ENCODE results near the gene WNT3A. TPM values are rescaled to one million over a fixed set of nuclear protein-coding genes. Genes with fewer than 3 reads are reported as not detected.

The WNT3A gene
- polyA plus RNA-seq, 1 donor from 2014 or later, result not detected

Other genes with a start within 250 kb of the WNT3A start
- not detected for gene PRSS38, start 191.3 kb upstream of the WNT3A start, polyA plus RNA-seq
- not detected for gene WNT9A, start 59.1 kb upstream of the WNT3A start, polyA plus RNA-seq
- 428 TPM for gene ARF1, start 75.7 kb downstream of the WNT3A start, polyA plus RNA-seq
- 15.8 TPM for gene C1orf35, start 96.3 kb downstream of the WNT3A start, polyA plus RNA-seq
- gene MRPL55, start 102.3 kb downstream of the WNT3A start, polyA plus RNA-seq, result 146 TPM
- gene GUK1, start 133.3 kb downstream of the WNT3A start, polyA plus RNA-seq, result 250 TPM
- gene GJC2, start 142.9 kb downstream of the WNT3A start, polyA plus RNA-seq, result not detected
- gene IBA57, start 158.8 kb downstream of the WNT3A start, polyA plus RNA-seq, result 3.3 TPM
- gene OBSCN, start 201.0 kb downstream of the WNT3A start, polyA plus RNA-seq, result 2.3 TPM

Measured in IgD-negative memory B cell (primary cell).